SH-SY5Y (cell line): ENCODE results near the gene TNIP1.

Experiments used
- GATA2 ChIP-seq: IDR thresholded peaks from 2 replicates; pipeline ENCODE4 v1.6.1; 2011; ENCODE audit warnings: mild to moderate bottlenecking, low read depth, low read length
- GATA3 ChIP-seq: IDR thresholded peaks from 2 replicates; pipeline ENCODE4 v1.6.1; 2011; ENCODE audit warnings: low read depth, mild to moderate bottlenecking, low read length, moderate library complexity

TNIP1 gene

GRCh38 chr5:151082282-151082902, 1.6 kb upstream of the TNIP1 start:
- no peak for TF ChIP-seq GATA2
- no peak for TF ChIP-seq GATA3

- TF ChIP-seq GATA3 (no peak), GATA2 (no peak)
Observed at GRCh38 chr5:151081431-151082281, 822 bp upstream of the TNIP1 start.

GRCh38 chr5:151079838-151080612, 809 bp downstream of the TNIP1 start:
- TF ChIP-seq GATA3 (no peak), GATA2 (no peak)

- TF ChIP-seq GATA2 = no peak
- no peak for TF ChIP-seq GATA3
Observed at GRCh38 chr5:151078490-151079262, 2.2 kb downstream of the TNIP1 start.

- TF ChIP-seq GATA2 (no peak), GATA3 (no peak)
Observed at GRCh38 chr5:151077967-151078366, 2.9 kb downstream of the TNIP1 start.

- TF ChIP-seq GATA3 (no peak), GATA2 (no peak)
Observed at GRCh38 chr5:151077419-151077818, 3.4 kb downstream of the TNIP1 start.

GRCh38 chr5:151076616-151077015, 4.2 kb downstream of the TNIP1 start:
- TF ChIP-seq GATA3 (no peak), GATA2 (no peak)

- no peak for TF ChIP-seq GATA3
- TF ChIP-seq GATA2 = no peak
Observed at GRCh38 chr5:151075698-151076331, 5.0 kb downstream of the TNIP1 start.

- TF ChIP-seq GATA3 (no peak), GATA2 (no peak)
Observed at GRCh38 chr5:151074557-151074956, 6.3 kb downstream of the TNIP1 start.

GRCh38 chr5:151073280-151073679, 7.6 kb downstream of the TNIP1 start:
- TF ChIP-seq GATA3 = no peak

- TF ChIP-seq GATA2 = no peak
- TF ChIP-seq GATA3 = no peak
Observed at GRCh38 chr5:151072630-151073025, 8.2 kb downstream of the TNIP1 start.

GRCh38 chr5:151071848-151072629, 8.8 kb downstream of the TNIP1 start:
- no peak for TF ChIP-seq GATA2
- TF ChIP-seq GATA3 = no peak

GRCh38 chr5:151071021-151071420, 9.8 kb downstream of the TNIP1 start:
- TF ChIP-seq GATA3 (no peak), GATA2 (no peak)
